NCI-H82 treated with DMSO at 0.1 percent for 48 hours (cell line): Measurements from ENCODE around the gene CCDC78.
"Not testable (repeated sequence)": the region's sequence is repeated elsewhere in the genome, so short reads cannot be mapped to it uniquely, and the experiment has no call there.

ENCODE experiments used
- DNase-seq: peaks from one replicate; lab custom pipeline; 2025; ENCODE audit not compliant: unreplicated experiment; lab: John Stamatoyannopoulos, UW

The CCDC78 gene

GRCh38 chr16:694863-695354, 31.3 kb downstream of the CCDC78 start:
- no peak for DNase-seq

- DNase-seq = no peak
Measured at GRCh38 chr16:694187-694862, 31.9 kb downstream of the CCDC78 start.

GRCh38 chr16:693766-694165, 32.5 kb downstream of the CCDC78 start:
- no peak for DNase-seq

- no peak for DNase-seq
Measured at GRCh38 chr16:693364-693763, 32.9 kb downstream of the CCDC78 start.

- DNase-seq = no peak
Measured at GRCh38 chr16:692356-693108, 33.7 kb downstream of the CCDC78 start.

GRCh38 chr16:691242-691641, 35.0 kb downstream of the CCDC78 start:
- DNase-seq = not testable (repeated sequence)

- DNase-seq = no peak
Measured at GRCh38 chr16:689175-689897, 36.9 kb downstream of the CCDC78 start.

- no peak for DNase-seq
Measured at GRCh38 chr16:687499-687898, 38.7 kb downstream of the CCDC78 start.

- no peak for DNase-seq
Measured at GRCh38 chr16:686459-687260, 39.6 kb downstream of the CCDC78 start.

- DNase-seq = no peak
Measured at GRCh38 chr16:685967-686366, 40.3 kb downstream of the CCDC78 start.

- DNase-seq = no peak
Measured at GRCh38 chr16:684961-685696, 41.1 kb downstream of the CCDC78 start.

GRCh38 chr16:684071-684794, 42.0 kb downstream of the CCDC78 start, which contains the start of gene JMJD8:
Gene JMJD8, minus strand, starts transcription at chr16:684334. Its CDS starts 15 bp downstream, at chr16:684319.
- peak; percentile 70 for DNase-seq

GRCh38 chr16:683396-684070, 42.7 kb downstream of the CCDC78 start:
- DNase-seq = no peak

- no peak for DNase-seq
Measured at GRCh38 chr16:682493-683395, 43.5 kb downstream of the CCDC78 start.

GRCh38 chr16:681746-682427, 44.4 kb downstream of the CCDC78 start:
- no peak for DNase-seq

GRCh38 chr16:680967-681745, 45.1 kb downstream of the CCDC78 start:
- DNase-seq = no peak

- no peak for DNase-seq
Measured at GRCh38 chr16:680625-680945, 45.7 kb downstream of the CCDC78 start.
